ENCODE measurements around the gene MGST2.

Gene MGST2

GRCh38 chr4:139684351-139684750 lies 18.7 kb downstream of the MGST2 start:
- no peak overlapping the region for H3K27ac ChIP-seq
- TF ChIP-seq CTCF (conservative IDR thresholded peaks at IDR 0.05): no peak

GRCh38 chr4:139685180-139685579 lies 19.6 kb downstream of the MGST2 start:
- no peak for TF ChIP-seq CTCF (conservative IDR thresholded peaks at IDR 0.05)
- H3K27ac ChIP-seq: no peak overlapping the region

- TF ChIP-seq CTCF (conservative IDR thresholded peaks at IDR 0.05): no peak
- H3K27ac ChIP-seq: no peak overlapping the region
Measured at GRCh38 chr4:139686130-139686529, 20.5 kb downstream of the MGST2 start.

GRCh38 chr4:139686988-139687387 lies 21.4 kb downstream of the MGST2 start:
- TF ChIP-seq CTCF (conservative IDR thresholded peaks at IDR 0.05): no peak
- no peak overlapping the region for H3K27ac ChIP-seq

GRCh38 chr4:139689093-139689722 lies 23.6 kb downstream of the MGST2 start:
- no peak overlapping the region for H3K27ac ChIP-seq
- TF ChIP-seq CTCF (conservative IDR thresholded peaks at IDR 0.05): no peak

- TF ChIP-seq CTCF (conservative IDR thresholded peaks at IDR 0.05): no peak
Measured at GRCh38 chr4:139690419-139690818, 24.8 kb downstream of the MGST2 start.

GRCh38 chr4:139692309-139693012 lies 26.8 kb downstream of the MGST2 start:
- H3K27ac ChIP-seq: no peak overlapping the region
- TF ChIP-seq CTCF (conservative IDR thresholded peaks at IDR 0.05): no peak

More at GRCh38 chr4:139690419-139690818, 24.8 kb downstream of the MGST2 start:
- H3K27ac ChIP-seq: no peak overlapping the region

All from VCaP (cell line).